ENCODE measurements around the gene TBC1D7. TPM values are rescaled to one million over a fixed set of nuclear protein-coding genes. Genes with fewer than 3 reads are reported as not detected.

TBC1D7 gene
- total and polyA plus RNA-seq, 2 of the 4 experiments (the other 2 are of a cell fraction) = 14.3 to 22.6 TPM

- Histone ChIP-seq H3K23ac (ENCODE audit: low read depth, low read length) (no peak overlapping the region), H3K9me3 (ENCODE audit: control insufficient read depth, insufficient read depth, low read length) (no peaks in the 10 kb centered on the region), H2BK120ac (ENCODE audit: low read depth, low read length) (no peak overlapping the region), H4K91ac (ENCODE audit: insufficient read depth, low read depth, low read length) (no peak overlapping the region), H4K5ac (ENCODE audit: low read depth, low read length) (no peak overlapping the region), H3K4me1 (ENCODE audit: control insufficient read depth, insufficient read depth, low read length) (peaks cover 7% of the 10 kb centered on the region), H3K56ac (ENCODE audit: extremely low read depth, insufficient read depth, low read length) (no peak overlapping the region), H3K18ac (ENCODE audit: low read depth, low read length) (no peak overlapping the region), H2AFZ (replicated peaks; ENCODE audit: low read length, poor library complexity) (no peak overlapping the region), H4K8ac (ENCODE audit: low read depth in 2 of 2, low read length in 2 of 2) (no peak overlapping the region), H2BK15ac (ENCODE audit: low read depth, low read length) (no peak overlapping the region), H3K4me2 (ENCODE audit: low read depth, low read length) (no peak overlapping the region), H3K79me1 (ENCODE audit: low read depth in 1 of 2, low read length in 2 of 2) (peaks cover 0 to 9% of the 10 kb centered on the region in 2 experiments; a peak in 1 of 4 replicates), H3K4ac (ENCODE audit: low read depth, low read length) (no peak overlapping the region), H3K9me1 (ENCODE audit: insufficient read depth, low read length) (peaks cover 16% of the 10 kb centered on the region), H3K36me3 (ENCODE audit: control insufficient read depth, insufficient read depth, low read length) (peaks cover 1% of the 10 kb centered on the region; the same call in 1 of the 2 replicates), H4K20me1 (ENCODE audit: insufficient read depth, low read length) (no peaks in the 10 kb centered on the region), H2AK9ac (replicated peaks; ENCODE audit: low read depth, low read length, poor library complexity) (no peak overlapping the region), H2AK5ac (ENCODE audit: low read depth, low read length) (peak overlapping the region; percentile 18; the same call in 1 of the 2 replicates), H3K4me3 (ENCODE audit: insufficient read depth, low read depth, low read length) (no peak overlapping the region), H2BK20ac (ENCODE audit: low read depth, low read length) (no peak overlapping the region), H3K27ac (ENCODE audit: insufficient read depth, low read length) (no peak overlapping the region), H3K9ac (ENCODE audit: low read depth, low read length) (no peak overlapping the region), H3K14ac (replicated peaks; ENCODE audit: low read depth, low read length) (no peak overlapping the region), H2BK5ac (ENCODE audit: low read depth, low read length, poor library complexity, severe bottlenecking) (no peak overlapping the region), H3K27me3 (ENCODE audit: control insufficient read depth, insufficient read depth, low read length) (no peaks in the 10 kb centered on the region)
- intact Hi-C loops (cut with micrococcal nuclease) (no loop called here), in situ Hi-C loops (cut with MboI; ENCODE audit: low sequenced_read_pairs) (no loop called here), dilution Hi-C loops (cut with HindIII; ENCODE audit: low sequenced_read_pairs, unreplicated experiment) (no loop called here)
- 99% methylated on average over 30 of the region's 34 CpGs; no CpG with 5 or more reads in 1 of the 2 experiments for WGBS, 2 experiments (ENCODE audit: extremely low coverage in 2 of 2, insufficient read length in 1 of 2)
- ChIA-PET CTCF (no interaction called here), POLR2A (ENCODE audit: unreplicated experiment) (no interaction called here)
- ATAC-seq (ENCODE audit: low read depth) (no peak), DNase-seq (no peak)
- TF ChIP-seq, protein P1, sequence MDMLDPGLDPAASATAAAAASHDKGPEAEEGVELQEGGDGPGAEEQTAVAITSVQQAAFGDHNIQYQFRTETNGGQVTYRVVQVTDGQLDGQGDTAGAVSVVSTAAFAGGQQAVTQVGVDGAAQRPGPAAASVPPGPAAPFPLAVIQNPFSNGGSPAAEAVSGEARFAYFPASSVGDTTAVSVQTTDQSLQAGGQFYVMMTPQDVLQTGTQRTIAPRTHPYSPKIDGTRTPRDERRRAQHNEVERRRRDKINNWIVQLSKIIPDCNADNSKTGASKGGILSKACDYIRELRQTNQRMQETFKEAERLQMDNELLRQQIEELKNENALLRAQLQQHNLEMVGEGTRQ (IDR thresholded peaks at IDR 0.05; ENCODE audit: low read depth, low read length) = no peak
- TF ChIP-seq MAFK (IDR thresholded peaks at IDR 0.05; ENCODE audit: low read depth, low read length) (no peak), POLR2A (IDR thresholded peaks at IDR 0.05; ENCODE audit: low read depth, low read length) (no peak), MAZ (IDR thresholded peaks at IDR 0.05; ENCODE audit: borderline replicate concordance, low read depth, low read length) (no peak), RAD21 (IDR thresholded peaks at IDR 0.05; ENCODE audit: low read length) (no peak), CTCF (conservative IDR thresholded peaks at IDR 0.05; ENCODE audit: low read depth, low read length) (no peak), RCOR1 (IDR thresholded peaks at IDR 0.05; ENCODE audit: insufficient replicate concordance, low read length) (no peak), FOS (IDR thresholded peaks at IDR 0.05; ENCODE audit: low read depth, low read length) (no peak)
- TF ChIP-seq, protein P2, sequence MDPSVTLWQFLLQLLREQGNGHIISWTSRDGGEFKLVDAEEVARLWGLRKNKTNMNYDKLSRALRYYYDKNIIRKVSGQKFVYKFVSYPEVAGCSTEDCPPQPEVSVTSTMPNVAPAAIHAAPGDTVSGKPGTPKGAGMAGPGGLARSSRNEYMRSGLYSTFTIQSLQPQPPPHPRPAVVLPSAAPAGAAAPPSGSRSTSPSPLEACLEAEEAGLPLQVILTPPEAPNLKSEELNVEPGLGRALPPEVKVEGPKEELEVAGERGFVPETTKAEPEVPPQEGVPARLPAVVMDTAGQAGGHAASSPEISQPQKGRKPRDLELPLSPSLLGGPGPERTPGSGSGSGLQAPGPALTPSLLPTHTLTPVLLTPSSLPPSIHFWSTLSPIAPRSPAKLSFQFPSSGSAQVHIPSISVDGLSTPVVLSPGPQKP (IDR thresholded peaks at IDR 0.05; ENCODE audit: borderline replicate concordance, low read depth, low read length) = no peak
- BruUV-seq (replicated peaks) = no TSS peak
Measured at GRCh38 chr6:13364842-13365241, 36.5 kb upstream of the TBC1D7 start.
